ENCODE data around the gene MSMB. TPM values are rescaled to one million over a fixed set of nuclear protein-coding genes. Genes with fewer than 3 reads are reported as not detected.

MSMB gene
- total RNA-seq, 1 experiment from 2014 or later: not detected

DNA sequence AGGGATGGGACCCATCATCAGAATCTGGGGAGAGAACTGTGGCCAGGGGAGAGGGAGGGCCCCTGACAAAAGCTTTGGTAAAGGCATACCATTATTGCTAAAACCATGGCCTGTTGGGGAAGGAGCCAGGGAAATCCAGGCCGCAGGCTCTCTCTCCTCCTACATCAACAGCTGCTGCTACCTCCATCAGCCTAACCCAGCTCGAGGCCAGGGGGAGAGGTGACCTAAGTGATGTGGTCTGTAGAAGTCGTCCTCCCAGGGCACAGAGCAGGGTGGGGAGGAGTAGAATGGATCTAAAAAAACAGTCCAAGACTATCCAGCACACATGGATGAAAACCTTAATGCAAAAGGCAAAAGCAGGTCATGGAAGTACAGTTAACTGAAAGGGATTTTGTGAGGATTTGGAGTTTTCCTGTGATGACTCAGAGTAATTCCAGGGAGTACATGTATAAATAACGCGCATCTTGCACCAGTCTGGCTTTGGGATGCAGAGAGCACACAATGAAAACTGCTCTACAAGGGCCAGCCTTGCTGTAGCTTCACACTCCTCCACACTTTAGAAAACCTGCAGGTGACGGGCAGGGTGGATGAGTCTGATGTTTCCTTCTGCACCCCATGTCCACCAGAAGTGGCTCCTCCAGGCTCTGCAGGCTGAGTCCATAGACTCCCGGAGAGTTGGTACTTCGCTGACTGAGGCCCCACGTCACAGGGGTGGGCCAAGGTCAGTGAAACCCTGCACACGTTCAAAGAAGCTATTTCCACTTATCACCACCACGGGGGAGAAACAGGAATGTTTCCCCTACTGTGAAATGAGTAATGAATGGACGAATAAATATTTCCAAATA lies 38.5 kb upstream of the MSMB start:
- H3K27me3 Mint-ChIP-seq (ENCODE audit: insufficient read depth, unreplicated experiment): peaks cover 11% of the 10 kb centered on the region
- no peak overlapping the region for H3K27ac Mint-ChIP-seq (ENCODE audit: low read depth, unreplicated experiment)
- no peak overlapping the region for H3K4me3 Mint-ChIP-seq (ENCODE audit: unreplicated experiment)
- intact Hi-C loops (cut with micrococcal nuclease): no loop called here
- H3K4me1 Mint-ChIP-seq (ENCODE audit: insufficient read depth, unreplicated experiment): no peaks in the 10 kb centered on the region
- H3K36me3 Mint-ChIP-seq (ENCODE audit: insufficient read depth, unreplicated experiment): no peaks in the 10 kb centered on the region
- BruUV-seq (replicated peaks): no TSS peak
- ChIA-PET POLR2A (no interaction called here), CTCF (no interaction called here)
- no peaks in the 10 kb centered on the region for H3K9me3 Mint-ChIP-seq (ENCODE audit: unreplicated experiment)
- TF ChIP-seq, protein P1, sequence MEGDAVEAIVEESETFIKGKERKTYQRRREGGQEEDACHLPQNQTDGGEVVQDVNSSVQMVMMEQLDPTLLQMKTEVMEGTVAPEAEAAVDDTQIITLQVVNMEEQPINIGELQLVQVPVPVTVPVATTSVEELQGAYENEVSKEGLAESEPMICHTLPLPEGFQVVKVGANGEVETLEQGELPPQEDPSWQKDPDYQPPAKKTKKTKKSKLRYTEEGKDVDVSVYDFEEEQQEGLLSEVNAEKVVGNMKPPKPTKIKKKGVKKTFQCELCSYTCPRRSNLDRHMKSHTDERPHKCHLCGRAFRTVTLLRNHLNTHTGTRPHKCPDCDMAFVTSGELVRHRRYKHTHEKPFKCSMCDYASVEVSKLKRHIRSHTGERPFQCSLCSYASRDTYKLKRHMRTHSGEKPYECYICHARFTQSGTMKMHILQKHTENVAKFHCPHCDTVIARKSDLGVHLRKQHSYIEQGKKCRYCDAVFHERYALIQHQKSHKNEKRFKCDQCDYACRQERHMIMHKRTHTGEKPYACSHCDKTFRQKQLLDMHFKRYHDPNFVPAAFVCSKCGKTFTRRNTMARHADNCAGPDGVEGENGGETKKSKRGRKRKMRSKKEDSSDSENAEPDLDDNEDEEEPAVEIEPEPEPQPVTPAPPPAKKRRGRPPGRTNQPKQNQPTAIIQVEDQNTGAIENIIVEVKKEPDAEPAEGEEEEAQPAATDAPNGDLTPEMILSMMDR (IDR thresholded peaks at IDR 0.05; ENCODE audit: unreplicated experiment): no peak
- no peak for DNase-seq (ENCODE audit: unreplicated experiment)

DNA sequence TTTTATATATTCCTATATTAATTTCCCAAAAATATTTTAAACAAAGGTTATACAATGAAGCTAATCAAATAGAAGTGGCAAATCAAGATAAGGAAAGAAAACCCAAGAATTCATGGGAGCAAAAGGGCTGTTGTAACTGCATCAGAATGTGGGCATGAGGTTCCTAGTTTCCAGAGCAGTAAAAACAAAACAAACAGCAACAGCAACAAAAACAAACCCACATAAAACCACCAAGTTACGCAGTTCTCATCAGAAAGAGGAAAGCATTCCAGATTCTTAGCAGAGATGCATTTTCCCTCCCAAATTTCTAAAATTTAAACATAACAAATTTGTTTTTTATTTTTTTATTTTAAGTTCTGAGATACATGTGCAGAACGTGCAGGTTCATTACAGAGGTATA lies 34.8 kb upstream of the MSMB start:
- H3K9me3 Mint-ChIP-seq (ENCODE audit: unreplicated experiment): no peaks in the 10 kb centered on the region
- intact Hi-C loops (cut with micrococcal nuclease): no loop called here
- no peak for DNase-seq (ENCODE audit: unreplicated experiment)
- no peak overlapping the region for H3K27ac Mint-ChIP-seq (ENCODE audit: low read depth, unreplicated experiment)
- peaks cover 32% of the 10 kb centered on the region for H3K27me3 Mint-ChIP-seq (ENCODE audit: insufficient read depth, unreplicated experiment)
- TF ChIP-seq, protein P1 (IDR thresholded peaks at IDR 0.05; ENCODE audit: unreplicated experiment): no peak
- BruUV-seq (replicated peaks): no TSS peak
- ChIA-PET POLR2A (no interaction called here), CTCF (no interaction called here)
- no peaks in the 10 kb centered on the region for H3K4me1 Mint-ChIP-seq (ENCODE audit: insufficient read depth, unreplicated experiment)
- no peaks in the 10 kb centered on the region for H3K36me3 Mint-ChIP-seq (ENCODE audit: insufficient read depth, unreplicated experiment)
- no peak overlapping the region for H3K4me3 Mint-ChIP-seq (ENCODE audit: unreplicated experiment)

DNA sequence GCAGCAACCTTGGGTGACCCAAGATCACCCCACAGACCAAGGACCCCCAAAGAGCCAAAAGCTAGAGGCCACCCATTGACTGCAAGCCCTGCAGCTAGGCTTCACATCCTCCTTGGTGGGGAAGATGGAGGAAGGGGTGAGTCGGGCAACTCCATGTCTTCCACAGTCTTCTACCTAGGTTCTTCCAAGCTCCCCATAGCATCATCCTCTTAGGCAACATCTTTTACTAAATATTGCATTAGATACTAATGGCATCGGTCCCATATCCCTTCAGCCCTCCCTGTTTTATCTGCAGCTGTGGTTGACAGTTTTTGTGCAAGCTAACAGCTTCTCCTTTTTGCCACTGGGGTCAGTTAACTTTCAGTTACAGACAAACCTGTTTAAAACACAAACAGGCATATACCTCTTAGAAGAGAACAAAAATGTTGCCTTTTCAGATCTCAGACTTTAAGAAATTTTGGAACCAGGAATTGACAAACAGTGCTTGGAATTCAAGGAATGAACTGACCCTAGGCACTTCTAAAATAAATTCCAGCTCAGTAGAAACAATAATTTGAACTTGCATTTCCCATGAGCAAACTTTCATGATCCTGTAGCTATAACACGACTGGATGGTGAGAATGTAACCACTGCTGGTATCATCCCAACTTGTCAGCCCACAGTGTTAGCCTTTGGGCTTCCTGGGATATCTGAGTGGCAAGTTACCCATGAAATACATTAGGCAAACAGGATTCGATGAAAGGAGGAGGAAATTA lies 33.9 kb upstream of the MSMB start:
- TF ChIP-seq, protein P1 (IDR thresholded peaks at IDR 0.05; ENCODE audit: unreplicated experiment): no peak
- intact Hi-C loops (cut with micrococcal nuclease): no loop called here
- Mint-ChIP-seq H3K4me1 (ENCODE audit: insufficient read depth, unreplicated experiment) (no peaks in the 10 kb centered on the region), H3K27me3 (ENCODE audit: insufficient read depth, unreplicated experiment) (peaks cover 32% of the 10 kb centered on the region), H3K9me3 (ENCODE audit: unreplicated experiment) (no peaks in the 10 kb centered on the region), H3K36me3 (ENCODE audit: insufficient read depth, unreplicated experiment) (no peaks in the 10 kb centered on the region), H3K27ac (ENCODE audit: low read depth, unreplicated experiment) (no peak overlapping the region), H3K4me3 (ENCODE audit: unreplicated experiment) (no peak overlapping the region)
- BruUV-seq (replicated peaks): no TSS peak
- CTCF ChIA-PET: no interaction called here
- POLR2A ChIA-PET: interaction anchor here (0.7 kb wide), 1 partner anchor 1122 kb away, joined by 3 read pairs; no protein-coding TSS in a partner anchor
- no peak for DNase-seq (ENCODE audit: unreplicated experiment)

DNA sequence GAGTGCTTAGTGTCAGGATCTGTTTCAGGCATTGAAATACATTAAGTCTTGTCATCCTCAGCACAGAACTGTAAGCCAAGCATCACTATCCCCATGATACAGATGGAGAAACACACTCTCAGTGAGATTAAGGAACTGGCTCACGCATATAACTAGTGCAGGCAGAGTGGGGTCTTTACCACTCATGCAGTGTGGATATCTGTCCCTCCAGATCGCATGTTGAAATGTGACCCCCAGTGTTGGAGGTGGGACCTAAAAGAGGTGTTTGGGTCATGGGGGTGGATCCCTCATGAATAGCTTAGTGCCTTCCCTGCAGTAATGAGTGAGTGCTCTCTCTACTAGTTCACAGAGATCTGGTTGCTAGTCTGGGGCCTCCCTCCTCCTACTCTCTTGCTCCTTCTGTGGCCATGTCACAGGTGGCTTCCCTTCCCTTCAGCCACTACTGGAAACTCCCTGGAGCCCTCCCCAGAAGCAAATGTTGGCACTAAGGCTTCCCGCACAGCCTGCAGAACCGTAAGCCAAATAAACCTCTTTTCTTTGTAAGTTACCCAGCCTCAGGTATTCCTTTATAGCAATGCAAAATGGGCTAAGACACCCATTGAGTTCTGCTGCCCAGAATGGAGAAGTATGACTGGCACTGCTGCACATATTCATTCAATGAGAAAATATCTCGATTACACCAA lies 31.8 kb upstream of the MSMB start:
- POLR2A ChIA-PET: no interaction called here

More for the DNA sequence above, 31.8 kb upstream of the MSMB start:
- Mint-ChIP-seq H3K36me3 (ENCODE audit: insufficient read depth, unreplicated experiment) (no peaks in the 10 kb centered on the region), H3K27ac (ENCODE audit: low read depth, unreplicated experiment) (no peak overlapping the region), H3K4me3 (ENCODE audit: unreplicated experiment) (no peak overlapping the region), H3K4me1 (ENCODE audit: insufficient read depth, unreplicated experiment) (no peaks in the 10 kb centered on the region), H3K9me3 (ENCODE audit: unreplicated experiment) (no peaks in the 10 kb centered on the region), H3K27me3 (ENCODE audit: insufficient read depth, unreplicated experiment) (peaks cover 32% of the 10 kb centered on the region)
- no TSS peak for BruUV-seq (replicated peaks)
- intact Hi-C loops (cut with micrococcal nuclease): no loop called here
- no peak for DNase-seq (ENCODE audit: unreplicated experiment)
- TF ChIP-seq, protein P1 (IDR thresholded peaks at IDR 0.05; ENCODE audit: unreplicated experiment): no peak
- CTCF ChIA-PET: no interaction called here
